Stimulated activated CD4-positive, alpha-beta T cell treated with anti-CD3 and anti-CD28 coated beads, Interleukin-1b, Interleukin-23, amount 100 ng/mL, for 1 hour (primary cell): ENCODE results near the gene TM9SF4.
"Not testable (repeated sequence)": the region's sequence is repeated elsewhere in the genome, so short reads cannot be mapped to it uniquely, and the experiment has no call there.

Experiments used
- DNase-seq, 2 donors: peaks; one replicate each; pipeline ENCODE4 v3.0.0-alpha.2; 2020; ENCODE audit warnings: low read depth in 2 of 2

TM9SF4 gene

DNA sequence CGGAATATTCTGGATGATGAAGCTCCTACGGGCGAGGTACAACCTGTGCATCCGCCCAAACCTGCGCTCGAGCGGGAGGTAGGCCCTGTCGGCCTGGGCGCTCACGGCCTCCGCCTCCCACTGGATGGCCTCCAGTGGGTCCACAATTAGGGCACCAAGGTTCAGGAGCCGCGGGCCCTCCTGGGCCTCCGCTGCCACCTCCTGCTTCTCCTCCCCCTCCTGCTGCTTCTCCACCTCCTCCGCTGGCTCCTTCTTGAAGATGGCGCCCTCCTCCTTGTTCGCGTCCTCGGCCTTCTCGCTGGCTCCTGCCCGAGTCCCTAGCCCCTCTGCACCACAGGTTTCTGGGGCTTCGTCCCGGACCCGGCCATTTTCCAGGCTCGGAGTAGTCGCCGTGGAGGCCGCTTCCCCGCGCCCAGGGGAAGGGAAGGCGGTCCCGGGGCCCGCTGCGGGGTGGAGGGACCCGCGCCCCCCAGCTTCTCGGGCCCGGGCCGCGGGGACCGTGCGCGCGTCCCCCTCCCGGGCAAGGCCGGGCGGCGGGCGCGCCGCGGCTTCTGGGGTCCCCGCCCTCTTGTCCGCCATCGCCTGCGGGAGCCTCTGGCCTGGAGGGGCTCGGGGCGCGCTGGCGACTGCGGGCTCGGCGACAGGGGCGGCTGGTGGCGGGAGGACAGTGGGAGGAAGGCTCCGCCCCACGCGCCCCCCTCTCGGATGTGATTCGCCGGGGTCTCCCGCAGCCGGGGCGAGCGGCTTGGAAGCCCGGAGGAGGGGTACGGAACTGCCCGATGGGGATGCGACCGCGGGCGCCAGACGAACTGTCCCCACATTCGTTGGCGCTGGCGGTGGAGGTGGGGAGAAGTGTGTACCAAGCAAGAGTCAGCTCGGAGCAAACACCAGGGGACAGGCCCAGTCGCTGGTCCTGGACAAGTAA is 80.4 kb downstream of the TM9SF4 start:
- DNase-seq: no peak

GRCh38 chr20:32190616-32191415 is 81.3 kb downstream of the TM9SF4 start:
- DNase-seq: no peak

DNA sequence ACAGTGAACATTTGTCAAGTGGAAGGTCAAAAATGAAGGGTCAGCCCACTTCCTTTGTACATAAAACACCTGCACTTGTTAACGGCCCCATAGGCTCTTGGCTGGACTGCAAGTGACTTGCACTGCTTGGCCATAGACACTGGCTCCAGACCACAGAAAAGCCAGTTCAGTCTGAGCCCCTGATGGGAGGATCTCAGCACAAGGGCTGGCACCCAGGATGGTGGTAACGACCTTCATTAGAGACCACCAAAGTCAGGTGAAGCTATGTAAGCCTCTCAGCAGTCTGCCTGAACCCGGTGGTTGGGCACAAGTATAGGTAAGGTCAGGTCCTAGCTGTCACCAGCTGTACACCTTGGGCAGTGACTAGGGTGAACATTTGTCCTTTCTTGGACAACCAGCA is 81.9 kb downstream of the TM9SF4 start:
- no peak for DNase-seq

GRCh38 chr20:32191873-32192272 is 82.4 kb downstream of the TM9SF4 start:
- DNase-seq: no peak

DNA sequence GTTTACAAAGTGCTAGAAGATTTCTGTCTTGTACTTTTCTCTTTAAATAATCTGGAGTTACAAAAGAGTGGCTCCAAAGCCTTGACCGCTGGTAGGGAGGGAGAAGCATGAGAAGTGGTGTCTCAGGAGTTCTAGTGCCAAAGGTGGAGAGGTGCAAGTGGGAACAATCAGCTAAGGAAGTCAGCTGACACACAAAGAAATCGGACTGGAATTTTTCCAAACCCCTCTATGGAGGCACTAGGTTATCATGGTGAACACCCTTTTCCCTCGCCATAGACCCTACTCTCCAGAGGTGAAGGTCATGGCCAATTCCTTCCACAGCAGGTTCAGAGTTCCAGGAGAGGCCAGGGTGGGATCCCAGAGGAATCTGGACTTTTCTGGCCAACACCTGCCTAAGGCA is 83.2 kb downstream of the TM9SF4 start:
- DNase-seq: no peak

DNA sequence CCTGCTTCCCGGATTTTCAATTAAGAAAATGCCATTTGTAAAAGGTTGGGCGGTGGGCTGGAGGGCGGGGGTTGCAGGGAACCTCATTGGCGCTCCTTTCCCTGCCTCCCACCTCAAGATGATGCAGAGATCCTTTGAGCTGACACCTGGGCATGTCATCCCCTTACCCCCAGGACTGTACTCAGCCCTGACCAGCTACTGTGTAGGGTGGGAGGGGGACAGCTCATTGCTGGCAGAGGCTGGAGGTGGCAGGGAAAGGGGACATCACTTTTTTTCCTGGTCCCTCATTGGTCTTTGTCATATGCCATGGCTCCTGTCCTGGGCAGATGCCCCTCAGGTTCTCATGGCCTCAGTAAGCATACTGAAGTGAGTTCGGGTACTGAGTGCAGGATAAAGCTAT is 83.8 kb downstream of the TM9SF4 start:
- not testable (repeated sequence) for DNase-seq

- no peak for DNase-seq
These were observed 84.5 kb downstream of the TM9SF4 start for GRCh38 chr20:32193996-32194395.

GRCh38 chr20:32195581-32195980 is 86.1 kb downstream of the TM9SF4 start:
- DNase-seq: no peak

- not testable (repeated sequence) for DNase-seq
These were observed 87.1 kb downstream of the TM9SF4 start for GRCh38 chr20:32196613-32197012.

DNA sequence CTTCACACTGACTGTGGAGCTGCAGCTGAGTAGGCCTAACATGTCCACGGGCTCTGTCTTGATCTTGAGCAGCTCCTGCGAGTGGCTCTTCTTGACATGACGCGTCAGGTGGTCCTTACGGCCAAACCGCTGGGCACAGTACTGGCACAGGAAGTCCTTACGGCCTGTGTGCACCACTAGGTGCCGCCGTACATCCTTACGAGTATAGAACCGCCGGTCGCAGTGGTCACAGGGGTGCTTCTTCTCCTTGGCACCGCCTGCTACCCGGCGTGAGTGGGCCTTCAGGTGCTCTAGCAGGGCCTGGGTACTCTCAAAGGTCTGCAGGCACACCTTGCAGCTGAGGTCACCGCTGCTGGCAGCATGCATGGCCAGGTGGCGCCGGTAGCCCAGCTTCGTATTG is 87.6 kb downstream of the TM9SF4 start:
- not testable (repeated sequence) for DNase-seq

DNA sequence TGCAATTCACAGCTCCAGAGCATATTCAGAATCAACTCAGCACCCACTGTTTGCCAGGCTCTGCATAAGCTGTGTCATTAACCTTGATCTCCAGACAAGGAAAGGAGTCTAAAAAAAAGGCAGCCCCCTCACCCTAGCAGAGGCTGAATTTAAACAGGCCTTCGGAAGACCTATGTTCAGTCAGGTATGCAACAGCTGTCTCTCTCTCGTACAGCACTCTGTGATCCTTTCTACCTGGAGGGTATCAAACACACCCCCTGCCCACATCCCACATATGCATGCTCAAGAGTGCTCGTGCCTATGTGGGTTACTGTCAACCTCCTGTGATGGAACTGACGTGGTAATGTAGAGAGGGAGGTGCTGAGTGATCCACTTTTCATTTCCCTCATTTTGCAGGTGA is 89.5 kb downstream of the TM9SF4 start:
- no peak for DNase-seq

- DNase-seq: no peak
These were observed 91.9 kb downstream of the TM9SF4 start for GRCh38 chr20:32201296-32201976.

DNA sequence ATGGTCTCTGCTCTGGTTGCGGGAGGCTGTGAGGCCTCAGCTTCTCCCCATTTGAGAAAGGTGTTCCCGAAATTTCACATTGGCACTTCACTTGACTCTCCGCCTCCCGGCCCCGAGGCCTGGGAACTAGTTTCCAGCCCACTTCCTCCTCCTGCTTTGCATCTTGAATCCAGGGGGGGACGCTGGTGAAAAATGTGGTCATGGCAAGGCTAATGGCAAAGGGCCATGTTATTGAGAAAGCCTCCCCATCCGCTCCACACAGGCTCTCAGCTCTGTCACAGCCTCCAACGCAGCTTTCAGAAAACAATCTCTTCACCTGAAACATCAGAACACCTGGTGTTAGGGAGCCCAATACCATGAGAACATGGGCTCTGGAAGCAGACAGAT is 92.5 kb downstream of the TM9SF4 start:
- DNase-seq: no peak

GRCh38 chr20:32203356-32204204 is 94.1 kb downstream of the TM9SF4 start:
- DNase-seq: no peak

DNA sequence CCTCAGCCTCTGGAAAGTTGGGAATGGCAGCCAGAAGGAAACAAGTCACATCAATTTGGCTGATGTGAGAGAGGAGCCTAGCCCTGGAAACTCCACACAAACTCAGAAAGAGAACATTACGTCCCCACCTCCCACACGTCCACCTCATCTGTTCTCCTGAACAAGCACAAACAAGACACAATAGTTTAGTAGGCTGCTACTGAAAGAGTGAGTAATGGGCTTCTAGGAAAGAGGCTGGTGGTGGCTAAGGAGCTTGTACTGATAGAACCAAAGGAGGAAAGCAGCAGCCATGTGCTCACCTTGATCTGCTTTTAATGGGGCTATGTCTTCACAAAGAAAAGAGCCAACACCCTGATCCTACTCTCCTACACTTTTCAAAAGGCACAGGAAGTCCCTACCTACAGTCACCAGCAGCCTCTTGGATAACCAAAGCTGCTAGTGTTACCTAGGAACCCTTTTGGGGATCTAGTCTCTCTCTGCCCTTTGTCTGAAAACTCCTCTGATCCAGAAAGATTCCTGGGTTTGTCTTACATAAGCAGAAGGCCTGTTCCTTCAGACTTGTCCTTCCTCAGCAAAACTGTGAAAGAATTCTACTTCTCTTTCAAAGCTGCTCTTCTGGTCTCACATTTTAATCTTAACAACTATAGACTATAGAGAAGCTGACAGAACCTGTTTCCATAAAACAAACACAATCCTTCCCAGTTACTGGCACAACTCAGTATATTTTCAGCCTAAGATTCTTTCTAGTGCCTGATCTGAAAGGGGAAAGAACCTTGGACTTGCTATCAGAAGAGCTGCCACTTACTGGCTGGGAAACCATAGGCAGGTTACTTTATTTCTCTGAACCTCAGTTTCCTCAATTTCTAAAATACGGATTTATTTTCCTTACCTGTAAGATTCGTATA is 94.9 kb downstream of the TM9SF4 start:
- DNase-seq: peak in 1 of 2 donors; percentile 44

GRCh38 chr20:32205110-32205842 is 95.8 kb downstream of the TM9SF4 start:
- no peak for DNase-seq

DNA sequence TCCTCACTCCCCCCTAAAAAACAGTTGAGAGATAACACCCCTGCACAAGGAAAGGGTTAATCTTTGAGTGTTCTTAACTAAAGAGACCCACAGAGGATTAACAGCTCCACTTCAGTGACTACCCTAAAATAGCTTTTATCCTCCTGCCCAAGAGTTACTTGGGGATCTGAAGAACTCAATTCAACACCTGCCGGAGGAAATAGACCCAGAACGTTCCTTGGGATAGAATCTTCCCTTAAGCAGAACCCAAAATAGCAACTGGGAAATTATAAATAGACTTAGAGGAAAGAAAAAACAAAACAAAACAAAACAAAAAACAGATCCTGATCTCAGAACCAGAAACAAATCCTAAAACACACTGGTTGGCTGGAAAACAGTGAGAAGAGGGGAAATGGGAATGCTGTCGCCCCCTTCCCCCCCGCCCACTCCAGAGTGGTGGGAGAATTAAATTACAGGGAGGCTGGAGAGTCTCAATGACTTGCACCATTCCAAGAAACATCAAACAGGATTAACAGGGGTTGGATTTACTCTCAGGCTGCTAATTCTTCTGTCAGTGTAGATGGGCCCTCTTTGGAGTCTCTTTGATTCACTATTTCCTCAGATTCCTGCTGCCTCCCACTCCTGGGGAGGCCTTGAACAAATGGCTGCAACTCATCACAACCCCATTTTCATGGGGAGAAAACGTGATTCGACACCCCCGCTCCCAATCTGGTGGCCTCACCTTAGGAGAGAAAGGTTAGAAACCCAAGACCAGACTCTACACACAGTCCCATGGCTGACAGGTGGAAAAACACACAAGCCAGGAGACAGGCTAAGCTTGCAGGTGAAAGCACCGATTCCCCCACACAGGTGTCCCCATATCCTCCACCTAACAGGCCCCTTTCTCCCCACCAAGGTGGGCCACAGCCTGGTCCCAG is 96.6 kb downstream of the TM9SF4 start:
- no peak for DNase-seq
